H9 (cell line): Measurements from ENCODE around the gene DMD. TPM values are rescaled to one million over a fixed set of nuclear protein-coding genes. Genes with fewer than 3 reads are reported as not detected.

Experiments
- DNase-seq: peaks from one replicate; pipeline ENCODE4 v3.0.0-alpha.2; 2017
- H2AFZ ChIP-seq: one replicate; pipeline ENCODE4 v1.6.1; 2013; ENCODE audit warnings: mild to moderate bottlenecking, low read length, control low read depth, moderate library complexity
- H2AK5ac ChIP-seq: 2 replicates; pipeline ENCODE4 v1.6.1; 2013; ENCODE audit warnings: low read length, control low read depth, mixed read lengths; ENCODE audit not compliant: insufficient read length
- H2BK120ac ChIP-seq: one replicate; pipeline ENCODE4 v1.6.1; 2013; ENCODE audit warnings: low read depth, mild to moderate bottlenecking, low read length, control low read depth, inconsistent platforms; ENCODE audit not compliant: poor library complexity, severe bottlenecking
- H2BK12ac ChIP-seq: 2 replicates; pipeline ENCODE4 v1.6.1; 2013; ENCODE audit warnings: low read length, control low read depth, mixed read lengths, low read depth; ENCODE audit not compliant: insufficient read length
- H2BK15ac ChIP-seq: 2 replicates; pipeline ENCODE4 v1.6.1; 2013; ENCODE audit warnings: low read depth, low read length, control low read depth
- H2BK20ac ChIP-seq: one replicate; pipeline ENCODE4 v1.6.1; 2013; ENCODE audit warnings: low read depth, mild to moderate bottlenecking, low read length, control low read depth, inconsistent platforms; ENCODE audit not compliant: poor library complexity, severe bottlenecking
- H2BK5ac ChIP-seq: 2 replicates; pipeline ENCODE4 v1.6.1; 2013; ENCODE audit warnings: low read length, control low read depth, mixed read lengths; ENCODE audit not compliant: insufficient read length
- H3K14ac ChIP-seq: 2 replicates; pipeline ENCODE4 v1.6.1; 2013; ENCODE audit warnings: low read length, control low read depth; ENCODE audit not compliant: insufficient read depth
- H3K18ac ChIP-seq: 2 replicates; pipeline ENCODE4 v1.6.1; 2013; ENCODE audit warnings: low read depth, mild to moderate bottlenecking, mixed read lengths, low read length, control low read depth; ENCODE audit not compliant: insufficient read length
- H3K23ac ChIP-seq: 2 replicates; pipeline ENCODE4 v1.6.1; 2013; ENCODE audit warnings: low read length, control low read depth, mixed read lengths, low read depth; ENCODE audit not compliant: insufficient read length
- H3K23me2 ChIP-seq: 2 replicates; pipeline ENCODE4 v1.6.1; 2013; ENCODE audit warnings: low read depth, mild to moderate bottlenecking, mixed read lengths, low read length, control low read depth; ENCODE audit not compliant: insufficient read length, poor library complexity, severe bottlenecking
- H3K27ac ChIP-seq: 2 replicates; pipeline ENCODE4 v1.5.1; 2013; ENCODE audit warnings: low read length, control low read depth, mixed read lengths, low read depth; ENCODE audit not compliant: insufficient read length
- H3K27me3 ChIP-seq: 2 replicates; pipeline ENCODE4 v1.6.1; 2013; ENCODE audit warnings: low read length, control low read depth, inconsistent platforms; ENCODE audit not compliant: insufficient read depth
- H3K4ac ChIP-seq: 2 replicates; pipeline ENCODE4 v1.6.1; 2013; ENCODE audit warnings: low read depth, mild to moderate bottlenecking, control low read depth, inconsistent platforms, low read length, moderate library complexity
- H3K4me1 ChIP-seq: 2 replicates; pipeline ENCODE4 v1.6.1; 2013; ENCODE audit warnings: low read length, control low read depth, inconsistent platforms; ENCODE audit not compliant: insufficient read depth
- H3K4me2 ChIP-seq: 2 replicates; pipeline ENCODE4 v1.6.1; 2013; ENCODE audit warnings: low read length, control low read depth, mixed read lengths; ENCODE audit not compliant: insufficient read length, insufficient read depth
- H3K56ac ChIP-seq: 2 replicates; pipeline ENCODE4 v1.6.1; 2013; ENCODE audit warnings: low read depth, mild to moderate bottlenecking, mixed read lengths, low read length, control low read depth; ENCODE audit not compliant: insufficient read length
- H3K79me1 ChIP-seq: 2 replicates; pipeline ENCODE4 v1.6.1; 2013; ENCODE audit warnings: low read depth, mild to moderate bottlenecking, moderate library complexity, low read length, control low read depth, inconsistent platforms; ENCODE audit not compliant: insufficient read depth, poor library complexity, severe bottlenecking
- H3K79me2 ChIP-seq: 2 replicates; pipeline ENCODE4 v1.6.1; 2013; ENCODE audit warnings: low read length, control low read depth, inconsistent platforms; ENCODE audit not compliant: insufficient read depth
- H3K9ac ChIP-seq: 2 replicates; pipeline ENCODE4 v1.6.1; 2013; ENCODE audit warnings: low read length, control low read depth, mixed read lengths; ENCODE audit not compliant: insufficient read length; ENCODE audit errors: extremely low read depth
- H3K9me3 ChIP-seq: one replicate; pipeline ENCODE4 v1.6.1; 2013; ENCODE audit warnings: low read depth, low read length, inconsistent platforms; ENCODE audit not compliant: control insufficient read depth
- H3T11ph ChIP-seq: one replicate; pipeline ENCODE4 v1.6.1; 2013; ENCODE audit warnings: mild to moderate bottlenecking, low read length, control low read depth, inconsistent platforms
- H4K20me1 ChIP-seq: one replicate; pipeline ENCODE4 v1.6.1; 2013; ENCODE audit not compliant: control insufficient read depth, insufficient read length, insufficient read depth
- H4K5ac ChIP-seq: 2 replicates; pipeline ENCODE4 v1.6.1; 2013; ENCODE audit warnings: low read depth, mild to moderate bottlenecking, mixed read lengths, low read length, control low read depth; ENCODE audit not compliant: insufficient read length
- H4K8ac ChIP-seq: replicated peaks from 2 replicates; pipeline ENCODE4 v1.6.1; 2013; ENCODE audit warnings: low read length, control low read depth, mixed read lengths, low read depth; ENCODE audit not compliant: insufficient read length
- H4K91ac ChIP-seq: 2 replicates; pipeline ENCODE4 v1.6.1; 2013; ENCODE audit warnings: low read depth, mild to moderate bottlenecking, moderate library complexity, mixed read lengths, low read length, control low read depth; ENCODE audit not compliant: insufficient read length
- H3K27ac Mint-ChIP-seq, 3 experiments: 2 replicates in 2 of 3; 3 replicates in 1 of 3; pipeline ENCODE4 v1.8.0; 2020 to 2021; ENCODE audit warnings: mixed read lengths in 3 of 3, mild to moderate bottlenecking in 1 of 3, moderate library complexity in 1 of 3
- H3K27me3 Mint-ChIP-seq: 2 replicates; pipeline ENCODE4 v1.8.0; 2021; ENCODE audit warnings: low read depth, mild to moderate bottlenecking, moderate library complexity, mixed read lengths
- H3K36me3 Mint-ChIP-seq, 3 experiments: 2 replicates in 2 of 3; 3 replicates in 1 of 3; pipeline ENCODE4 v1.8.0; 2020 to 2021; ENCODE audit warnings: low read depth in 3 of 3, mixed read lengths in 3 of 3; ENCODE audit not compliant: insufficient read depth in 1 of 3
- H3K4me1 Mint-ChIP-seq, 2 experiments: 2 replicates each; pipeline ENCODE4 v1.8.0; 2020; ENCODE audit warnings: mixed read lengths in 2 of 2
- H3K4me3 Mint-ChIP-seq, 2 experiments: 2 replicates in 1 of 2; 3 replicates in 1 of 2; pipeline ENCODE4 v1.8.0; 2020 to 2021; ENCODE audit warnings: mild to moderate bottlenecking in 2 of 2, mixed read lengths in 2 of 2, moderate library complexity in 1 of 2
- H3K9me3 Mint-ChIP-seq, 2 experiments: 2 replicates in 1 of 2; 3 replicates in 1 of 2; pipeline ENCODE4 v1.8.0; 2020; ENCODE audit warnings: mild to moderate bottlenecking in 2 of 2, mixed read lengths in 2 of 2, moderate library complexity in 1 of 2
- CTCF ChIP-seq: fragments of 200-600 bp; sonication (generic); conservative IDR thresholded peaks from 3 replicates; pipeline ENCODE4 v1.8.0; 2021; ENCODE audit warnings: antibody characterized with exemption, mild to moderate bottlenecking
- WGBS: extraction: QIAGEN DNeasy Blood & Tissue Kit; methylation state at CpG from one replicate; pipeline ENCODE4 v1.1.7; 2013; ENCODE audit warnings: missing lambda C conversion rate, low lambda C conversion rate, mixed read lengths; ENCODE audit not compliant: insufficient read length; ENCODE audit errors: extremely low coverage; 5-methylcytosine and 5-hydroxymethylcytosine counted together
- total RNA-seq: library from RNA; stranded (reverse); gene quantifications from 2 replicates; pipeline ENCODE4 v1.2.1, GENCODE V29; 2021

DMD gene
- total RNA-seq, 1 experiment from 2014 or later, result 3.8 TPM

- Histone ChIP-seq H4K5ac (no peak overlapping the region), H3K18ac (no peak overlapping the region), H2BK120ac (no peak overlapping the region), H4K91ac (no peak overlapping the region), H3K14ac (no peak overlapping the region), H2BK15ac (no peak overlapping the region), H3K4ac (no peak overlapping the region), H3K79me2 (no peaks in the 10 kb centered on the region), H4K20me1 (no peaks in the 10 kb centered on the region), H3K56ac (no peak overlapping the region), H3K27ac (no peak overlapping the region), H3K9ac (no peak overlapping the region), H2AK5ac (no peak overlapping the region), H2AFZ (no peak overlapping the region), H3K27me3 (no peaks in the 10 kb centered on the region), H2BK5ac (no peak overlapping the region), H3T11ph (no peak overlapping the region), H3K23ac (no peak overlapping the region), H4K8ac (no peak overlapping the region), H2BK20ac (no peak overlapping the region), H3K4me2 (no peak overlapping the region), H3K4me1 (no peaks in the 10 kb centered on the region), H3K9me3 (no peaks in the 10 kb centered on the region), H2BK12ac (no peak overlapping the region), H3K79me1 (no peaks in the 10 kb centered on the region), H3K23me2 (no peaks in the 10 kb centered on the region)
- Mint-ChIP-seq H3K27me3 (no peaks in the 10 kb centered on the region), H3K9me3 (peaks cover 52 to 70% of the 10 kb centered on the region in 2 experiments), H3K4me1 (peaks cover 18 to 30% of the 10 kb centered on the region in 2 experiments), H3K4me3 (no peak overlapping the region), H3K27ac (no peak overlapping the region), H3K36me3 (peaks cover 3 to 9% (median 5%) of the 10 kb centered on the region in 3 experiments; a peak in 4 of 7 replicates)
- no peak for TF ChIP-seq CTCF
- no peak for DNase-seq
- WGBS, result no CpG with 5 or more reads among the region's 2 CpGs
Measured at GRCh38 chrX:31301203-31301602, 1910.1 kb downstream of the DMD start.
